SK-N-SH (cell line): ENCODE measurements around the gene RASSF8. TPM values are rescaled to one million over a fixed set of nuclear protein-coding genes. Genes with fewer than 3 reads are reported as not detected.

Experiments
- CTCF ChIA-PET: fragments of 300-600, 350-600 bp; formaldehyde crosslinking; extraction: SDS; loops from one replicate; lab custom pipeline; 2021; lab: Yijun Ruan, JAX
- POLR2A ChIA-PET: fragments of 350-600 bp; sonication (Branson Sonifier 250); formaldehyde crosslinking; extraction: SDS; loops from one replicate; lab custom pipeline; 2020; ENCODE audit warnings: antibody characterized with exemption, inconsistent platforms; lab: Yijun Ruan, JAX
- DNase-seq: peaks from one replicate; pipeline ENCODE4 v3.0.0; 2012
- H2AFZ ChIP-seq: fragments of 200-600 bp; sonication (generic); 2 replicates; pipeline ENCODE4 v1.8.1; 2016; ENCODE audit warnings: antibody characterized with exemption, mild to moderate bottlenecking, low read depth
- H3F3A ChIP-seq: fragments of 200-600 bp; sonication (generic); replicated peaks from 2 replicates; pipeline ENCODE3; 2016; ENCODE audit warnings: antibody characterized with exemption, mild to moderate bottlenecking; ENCODE audit not compliant: insufficient read depth
- H3K27ac ChIP-seq, 2 experiments: fragments of 200-500 bp in 1 of 2; fragments of 200-600 bp in 1 of 2; sonication (Bioruptor generic) in 1 of 2; sonication (generic), shearing (Covaris generic) in 1 of 2; 2 replicates each; pipeline versions ENCODE4 v1.5.1 to v1.6.1; 2014 to 2016; ENCODE audit warnings: low read depth in 2 of 2, inconsistent platforms in 1 of 2, low read length in 1 of 2, mild to moderate bottlenecking in 1 of 2, mixed read lengths in 1 of 2
- H3K27me3 ChIP-seq: fragments of 200-600 bp; sonication (generic), shearing (Covaris generic); 2 replicates; pipeline ENCODE4 v1.6.1; 2016; ENCODE audit warnings: mixed run types; ENCODE audit not compliant: insufficient read depth
- H3K36me3 ChIP-seq, 2 experiments: fragments of 200-500 bp in 1 of 2; fragments of 200-600 bp in 1 of 2; sonication (Bioruptor generic) in 1 of 2; sonication (generic) in 1 of 2; replicated peaks in 1 of 2; 2 replicates each; pipeline versions ENCODE3 to v1.5.1; 2014 to 2016; ENCODE audit warnings: low read length in 1 of 2, mild to moderate bottlenecking in 1 of 2; ENCODE audit not compliant: insufficient read depth in 2 of 2, control insufficient read depth in 1 of 2
- H3K4me1 ChIP-seq, 2 experiments: fragments of 200-500 bp in 1 of 2; fragments of 200-600 bp in 1 of 2; sonication (Bioruptor generic) in 1 of 2; sonication (generic), shearing (Covaris generic) in 1 of 2; 2 replicates each; pipeline versions ENCODE4 v1.5.1 to v1.6.1; 2014 to 2016; ENCODE audit warnings: low read depth in 1 of 2, low read length in 1 of 2, mixed run types in 1 of 2; ENCODE audit not compliant: insufficient read depth in 2 of 2, control insufficient read depth in 1 of 2
- H3K4me2 ChIP-seq: fragments of 200-600 bp; sonication (generic), shearing (Covaris generic); 2 replicates; pipeline ENCODE4 v1.6.1; 2017; ENCODE audit warnings: mixed run types
- H3K4me3 ChIP-seq, 2 experiments: fragments of 200-500 bp in 1 of 2; fragments of 200-600 bp in 1 of 2; sonication (Bioruptor generic) in 1 of 2; sonication (generic), shearing (Covaris generic) in 1 of 2; 2 replicates each; pipeline versions ENCODE4 v1.5.1 to v1.8.1; 2014 to 2016; ENCODE audit warnings: low read depth in 2 of 2, inconsistent platforms in 1 of 2, low read length in 1 of 2, mild to moderate bottlenecking in 1 of 2, mixed read lengths in 1 of 2, moderate library complexity in 1 of 2
- H3K79me2 ChIP-seq: fragments of 200-600 bp; sonication (generic); 2 replicates; pipeline ENCODE4 v1.8.1; 2017; ENCODE audit warnings: mild to moderate bottlenecking; ENCODE audit not compliant: insufficient read depth
- H3K9ac ChIP-seq: fragments of 200-600 bp; sonication (generic); 2 replicates; pipeline ENCODE4 v1.6.1; 2017; ENCODE audit warnings: mixed run types
- H3K9me2 ChIP-seq: fragments of 200-600 bp; sonication (generic); 2 replicates; pipeline ENCODE4 v1.6.1; 2017; ENCODE audit warnings: mixed run types
- H3K9me3 ChIP-seq: fragments of 200-600 bp; sonication (generic); 2 replicates; pipeline ENCODE4 v1.6.1; 2017; ENCODE audit warnings: mixed run types, mild to moderate bottlenecking, moderate library complexity
- H4K20me1 ChIP-seq: fragments of 200-600 bp; sonication (generic); 2 replicates; pipeline ENCODE4 v1.6.1; 2017; ENCODE audit warnings: mild to moderate bottlenecking, mixed run types; ENCODE audit not compliant: insufficient read depth
- CHD2 ChIP-seq: fragments of 150-350 bp; IDR thresholded peaks from 2 replicates; pipeline ENCODE4 v1.6.1; 2018; ENCODE audit warnings: low read length; ENCODE audit not compliant: partially characterized antibody
- CTCF ChIP-seq: fragments of 200-600 bp; sonication (generic); IDR thresholded peaks from 2 replicates; pipeline ENCODE4 v1.6.1; 2017; ENCODE audit warnings: antibody characterized with exemption, mild to moderate bottlenecking, moderate library complexity
- ELF1 ChIP-seq: IDR thresholded peaks from 2 replicates; pipeline ENCODE4 v1.4.0; 2012
- EP300 ChIP-seq, 2 experiments: IDR thresholded peaks; 2 replicates each; pipeline versions ENCODE4 v1.4.0 to v1.6.1; 2012; ENCODE audit warnings: borderline replicate concordance in 1 of 2, low read depth in 1 of 2, low read length in 1 of 2
- EZH2phosphoT487 ChIP-seq: fragments of 200-600 bp; sonication (generic); IDR thresholded peaks from 2 replicates; pipeline ENCODE4 v1.6.1; 2017; ENCODE audit warnings: low read depth, mixed run types, mild to moderate bottlenecking, antibody characterized with exemption, moderate library complexity, borderline replicate concordance
- FOXM1 ChIP-seq: IDR thresholded peaks from 2 replicates; pipeline ENCODE4 v1.4.0; 2012; ENCODE audit warnings: low read depth, mild to moderate bottlenecking
- GABPA ChIP-seq: IDR thresholded peaks from 2 replicates; pipeline ENCODE4 v1.4.0; 2012; ENCODE audit warnings: low read depth, mild to moderate bottlenecking
- IRF3 ChIP-seq: fragments of 150-350 bp; IDR thresholded peaks from 2 replicates; pipeline ENCODE4 v1.6.1; 2016; ENCODE audit warnings: mild to moderate bottlenecking, low read depth, low read length
- JUND ChIP-seq: IDR thresholded peaks from 2 replicates; pipeline ENCODE4 v1.4.0; 2012
- MEF2A ChIP-seq: IDR thresholded peaks from 2 replicates; pipeline ENCODE4 v1.4.0; 2012; ENCODE audit warnings: low read depth, borderline replicate concordance
- MXI1 ChIP-seq: IDR thresholded peaks from 2 replicates; pipeline ENCODE4 v1.6.1; 2012; ENCODE audit warnings: mild to moderate bottlenecking, low read depth, low read length, improper control_type of control experiment
- NRF1 ChIP-seq: IDR thresholded peaks from 2 replicates; pipeline ENCODE4 v1.6.1; 2012; ENCODE audit warnings: low read depth, mild to moderate bottlenecking, low read length
- RAD21 ChIP-seq: IDR thresholded peaks from 2 replicates; pipeline ENCODE4 v1.6.1; 2012; ENCODE audit warnings: mild to moderate bottlenecking, low read length
- RCOR1 ChIP-seq: fragments of 150-350 bp; IDR thresholded peaks from 2 replicates; pipeline ENCODE4 v1.6.1; 2017; ENCODE audit warnings: antibody characterized with exemption, low read length
- RFX5 ChIP-seq: IDR thresholded peaks from 2 replicates; pipeline ENCODE4 v1.6.1; 2012; ENCODE audit warnings: mild to moderate bottlenecking, improper control_type of control experiment, low read length
- RXRA ChIP-seq: IDR thresholded peaks from 2 replicates; pipeline ENCODE4 v1.4.0; 2012; ENCODE audit warnings: low read depth, mild to moderate bottlenecking, borderline replicate concordance
- SIN3A ChIP-seq: IDR thresholded peaks from 2 replicates; pipeline ENCODE4 v1.6.1; 2012; ENCODE audit warnings: low read depth, mild to moderate bottlenecking, low read length, moderate library complexity, borderline replicate concordance
- TAF1 ChIP-seq: IDR thresholded peaks from 2 replicates; pipeline ENCODE4 v1.6.1; 2012; ENCODE audit warnings: low read depth, mild to moderate bottlenecking, low read length, moderate library complexity, borderline replicate concordance
- TEAD4 ChIP-seq: IDR thresholded peaks from 2 replicates; pipeline ENCODE4 v1.4.0; 2012; ENCODE audit warnings: mild to moderate bottlenecking, borderline replicate concordance; ENCODE audit not compliant: insufficient read depth
- USF1 ChIP-seq: IDR thresholded peaks from 2 replicates; pipeline ENCODE4 v1.4.0; 2012; ENCODE audit warnings: low read depth, borderline replicate concordance
- YY1 ChIP-seq: IDR thresholded peaks from 2 replicates; pipeline ENCODE4 v1.4.0; 2012; ENCODE audit warnings: low read depth, mild to moderate bottlenecking
- WGBS: methylation state at CpG from one replicate; pipeline ENCODE4 v1.1.6; 2017; ENCODE audit warnings: low lambda C conversion rate; 5-methylcytosine and 5-hydroxymethylcytosine counted together
- polyA plus RNA-seq, 3 experiments: library from polyadenylated mRNA; depleted of rRNA; stranded (reverse); fragments of >200 nt; gene quantifications; 2 replicates each; pipeline ENCODE4 v1.2.3, GENCODE V29; 2012
- TF ChIP-seq, protein P1 (sequence below): IDR thresholded peaks from 2 replicates; pipeline ENCODE4 v1.4.0; 2012; ENCODE audit warnings: low read depth, borderline replicate concordance
- TF ChIP-seq, protein P2 (sequence below): IDR thresholded peaks from 2 replicates; pipeline ENCODE4 v1.4.0; 2012; ENCODE audit warnings: low read depth
- TF ChIP-seq, protein P3 (sequence below): IDR thresholded peaks from 2 replicates; pipeline ENCODE4; 2012

Gene RASSF8
- polyA plus RNA-seq, 1 of the 3 experiments (the other 2 are of a cell fraction) = 15.3 TPM

DNA sequence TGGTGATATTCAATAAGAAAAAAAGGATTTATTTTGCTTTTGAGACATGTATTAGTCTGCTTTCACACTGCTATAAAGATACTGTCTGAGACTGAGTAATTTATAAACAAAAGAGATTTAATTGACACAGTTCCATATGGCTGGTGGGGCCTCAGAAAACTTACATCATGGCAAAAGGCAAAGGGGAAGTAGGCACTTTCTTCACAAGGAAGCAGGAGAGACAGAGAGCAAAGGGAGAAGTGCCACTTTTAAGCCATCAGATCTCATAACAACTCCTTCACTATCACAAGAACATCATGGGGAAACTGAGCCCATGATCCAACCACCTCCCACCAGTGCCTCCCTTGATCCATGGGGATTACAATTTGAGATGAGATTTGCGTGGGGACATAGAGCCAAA, 122.4 kb downstream of the RASSF8 start:
- CTCF ChIA-PET = interaction anchor here (1.7 kb wide), 1 partner anchor 11 kb away, joined by 6 read pairs; no protein-coding TSS in a partner anchor

GRCh38 chr12:26086936-26087335, 128.5 kb downstream of the RASSF8 start:
- Histone ChIP-seq H3K27me3 (no peaks in the 10 kb centered on the region), H3K4me1 (no peaks in the 10 kb centered on the region; a peak in 2 of 4 replicates), H3K36me3 (no peaks in the 10 kb centered on the region), H3K79me2 (no peaks in the 10 kb centered on the region), H3K4me2 (no peak overlapping the region), H2AFZ (no peak overlapping the region), H3F3A (no peaks in the 10 kb centered on the region), H3K9me3 (no peaks in the 10 kb centered on the region), H3K9ac (no peak overlapping the region), H3K9me2 (no peaks in the 10 kb centered on the region), H3K27ac (no peak overlapping the region), H3K4me3 (no peak overlapping the region), H4K20me1 (no peaks in the 10 kb centered on the region)
- 92% methylated on average over 1 of the region's 1 CpG for WGBS
- CTCF ChIA-PET = interaction anchor here (3.4 kb wide), 1 partner anchor 10 kb away, joined by 17 read pairs; no protein-coding TSS in a partner anchor
- POLR2A ChIA-PET = no interaction called here
- no peak for DNase-seq
- TF ChIP-seq SIN3A (no peak), GABPA (no peak), CTCF (no peak), YY1 (no peak), ELF1 (no peak), USF1 (no peak), MEF2A (no peak), TEAD4 (no peak), RCOR1 (no peak), FOXM1 (no peak), EZH2phosphoT487 (no peak), IRF3 (no peak), NRF1 (no peak)
- TF ChIP-seq, protein P1, sequence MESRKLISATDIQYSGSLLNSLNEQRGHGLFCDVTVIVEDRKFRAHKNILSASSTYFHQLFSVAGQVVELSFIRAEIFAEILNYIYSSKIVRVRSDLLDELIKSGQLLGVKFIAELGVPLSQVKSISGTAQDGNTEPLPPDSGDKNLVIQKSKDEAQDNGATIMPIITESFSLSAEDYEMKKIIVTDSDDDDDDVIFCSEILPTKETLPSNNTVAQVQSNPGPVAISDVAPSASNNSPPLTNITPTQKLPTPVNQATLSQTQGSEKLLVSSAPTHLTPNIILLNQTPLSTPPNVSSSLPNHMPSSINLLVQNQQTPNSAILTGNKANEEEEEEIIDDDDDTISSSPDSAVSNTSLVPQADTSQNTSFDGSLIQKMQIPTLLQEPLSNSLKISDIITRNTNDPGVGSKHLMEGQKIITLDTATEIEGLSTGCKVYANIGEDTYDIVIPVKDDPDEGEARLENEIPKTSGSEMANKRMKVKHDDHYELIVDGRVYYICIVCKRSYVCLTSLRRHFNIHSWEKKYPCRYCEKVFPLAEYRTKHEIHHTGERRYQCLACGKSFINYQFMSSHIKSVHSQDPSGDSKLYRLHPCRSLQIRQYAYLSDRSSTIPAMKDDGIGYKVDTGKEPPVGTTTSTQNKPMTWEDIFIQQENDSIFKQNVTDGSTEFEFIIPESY = no peak

More for the DNA sequence above, 122.4 kb downstream of the RASSF8 start:
- no peak for DNase-seq
- WGBS = 58% methylated on average over 1 of the region's 1 CpG
- TF ChIP-seq RXRA (no peak), JUND (no peak), CHD2 (no peak), NRF1 (no peak), RCOR1 (no peak), MEF2A (no peak), RFX5 (no peak), GABPA (no peak), EP300 (IDR thresholded peaks at IDR 0.05; ENCODE audit: borderline replicate concordance in 1 of 2, low read depth in 1 of 2, low read length in 1 of 2) (no peak), YY1 (no peak), TAF1 (no peak), MXI1 (no peak), RAD21 (no peak), FOXM1 (no peak)
- TF ChIP-seq, protein P2, sequence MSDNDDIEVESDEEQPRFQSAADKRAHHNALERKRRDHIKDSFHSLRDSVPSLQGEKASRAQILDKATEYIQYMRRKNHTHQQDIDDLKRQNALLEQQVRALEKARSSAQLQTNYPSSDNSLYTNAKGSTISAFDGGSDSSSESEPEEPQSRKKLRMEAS = no peak
- TF ChIP-seq, protein P3, sequence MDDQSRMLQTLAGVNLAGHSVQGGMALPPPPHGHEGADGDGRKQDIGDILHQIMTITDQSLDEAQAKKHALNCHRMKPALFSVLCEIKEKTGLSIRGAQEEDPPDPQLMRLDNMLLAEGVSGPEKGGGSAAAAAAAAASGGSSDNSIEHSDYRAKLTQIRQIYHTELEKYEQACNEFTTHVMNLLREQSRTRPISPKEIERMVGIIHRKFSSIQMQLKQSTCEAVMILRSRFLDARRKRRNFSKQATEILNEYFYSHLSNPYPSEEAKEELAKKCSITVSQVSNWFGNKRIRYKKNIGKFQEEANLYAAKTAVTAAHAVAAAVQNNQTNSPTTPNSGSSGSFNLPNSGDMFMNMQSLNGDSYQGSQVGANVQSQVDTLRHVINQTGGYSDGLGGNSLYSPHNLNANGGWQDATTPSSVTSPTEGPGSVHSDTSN = no peak
- H3K79me2 ChIP-seq = no peaks in the 10 kb centered on the region
- no peaks in the 10 kb centered on the region for H3K27me3 ChIP-seq
- no peaks in the 10 kb centered on the region for H4K20me1 ChIP-seq
- POLR2A ChIA-PET = no interaction called here
- no peak overlapping the region for H2AFZ ChIP-seq
- H3K36me3 ChIP-seq = peaks cover 0 to 10% of the 10 kb centered on the region in 2 experiments
- H3K9me2 ChIP-seq = no peaks in the 10 kb centered on the region
- no peak overlapping the region for H3K4me3 ChIP-seq
- H3K4me2 ChIP-seq = no peak overlapping the region
- H3K9ac ChIP-seq = no peak overlapping the region
- no peaks in the 10 kb centered on the region for H3K9me3 ChIP-seq
- peaks cover 0 to 3% of the 10 kb centered on the region in 2 experiments; a peak in 1 of 4 replicates for H3K4me1 ChIP-seq
- no peak overlapping the region for H3K27ac ChIP-seq
- no peaks in the 10 kb centered on the region for H3F3A ChIP-seq
